NK-92 (cell line): ENCODE data around the gene MST1R.

Experiments used
- DNase-seq: peaks from one replicate; lab custom pipeline; 2025; ENCODE audit not compliant: unreplicated experiment; lab: John Stamatoyannopoulos, UW

Gene MST1R

GRCh38 chr3:49878686-49879085, 25.0 kb downstream of the MST1R start:
- no peak for DNase-seq

DNA sequence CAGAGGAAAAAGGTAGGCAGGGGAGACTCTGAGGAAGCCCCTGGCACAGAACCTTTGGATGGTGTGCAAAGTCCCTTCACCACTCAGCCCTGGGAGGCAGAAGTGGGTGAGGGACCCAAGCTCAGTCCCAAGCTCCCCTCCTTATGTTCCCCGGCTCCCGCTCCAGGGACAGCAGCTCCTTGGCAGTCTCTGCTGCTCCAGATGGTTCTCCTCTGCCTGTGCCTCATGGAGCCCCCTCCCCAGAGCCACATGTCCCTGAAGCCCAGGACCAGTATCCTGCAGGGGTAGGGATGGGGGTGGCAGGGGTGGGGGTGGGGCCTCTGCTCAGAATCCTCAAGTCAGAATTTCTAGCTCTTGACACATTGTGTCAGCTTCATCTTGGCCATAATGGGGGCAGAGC, 26.0 kb downstream of the MST1R start:
- no peak for DNase-seq

DNA sequence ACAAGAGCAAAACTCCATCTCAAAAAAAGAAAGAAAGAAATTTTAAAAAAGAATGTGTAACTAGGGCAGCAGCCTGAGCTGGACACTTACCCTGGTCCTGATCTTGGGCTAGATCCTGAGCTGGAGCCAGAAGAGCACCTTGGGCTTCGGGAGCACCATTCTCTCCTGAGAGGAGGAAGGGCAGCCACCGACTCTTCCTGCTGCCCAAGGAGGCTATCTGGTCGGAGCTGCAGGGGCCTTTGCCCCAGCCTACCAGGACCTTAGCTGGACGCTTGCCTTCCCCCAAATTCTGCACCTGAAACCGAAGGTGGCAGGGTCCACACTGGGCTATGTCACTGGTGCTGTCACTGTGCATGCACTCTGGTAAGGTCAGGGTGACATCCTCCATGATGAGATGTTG, 27.1 kb downstream of the MST1R start:
- no peak for DNase-seq

DNA sequence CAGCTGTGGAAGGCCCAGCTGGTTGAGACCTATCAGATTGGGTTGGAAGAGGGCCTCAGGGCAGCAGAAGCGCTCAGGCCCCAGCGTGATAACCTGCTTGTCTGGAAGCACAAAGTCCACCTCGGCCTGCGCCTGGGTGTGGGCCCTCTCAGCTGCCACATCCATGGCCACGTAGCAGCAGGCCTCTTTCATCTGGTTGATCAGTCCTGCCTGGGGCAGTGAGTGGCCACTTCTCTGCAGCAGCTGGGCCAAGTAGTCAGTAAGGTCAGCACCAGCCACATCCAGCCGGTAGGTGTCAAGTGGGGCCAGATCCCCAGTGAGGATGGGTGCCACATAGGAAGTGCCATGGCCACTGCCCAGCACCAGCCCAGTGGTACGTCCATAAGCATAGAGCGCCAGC, 30.1 kb downstream of the MST1R start:
- DNase-seq = no peak

- DNase-seq = no peak
Observed at GRCh38 chr3:49872801-49873281, 30.8 kb downstream of the MST1R start.

DNA sequence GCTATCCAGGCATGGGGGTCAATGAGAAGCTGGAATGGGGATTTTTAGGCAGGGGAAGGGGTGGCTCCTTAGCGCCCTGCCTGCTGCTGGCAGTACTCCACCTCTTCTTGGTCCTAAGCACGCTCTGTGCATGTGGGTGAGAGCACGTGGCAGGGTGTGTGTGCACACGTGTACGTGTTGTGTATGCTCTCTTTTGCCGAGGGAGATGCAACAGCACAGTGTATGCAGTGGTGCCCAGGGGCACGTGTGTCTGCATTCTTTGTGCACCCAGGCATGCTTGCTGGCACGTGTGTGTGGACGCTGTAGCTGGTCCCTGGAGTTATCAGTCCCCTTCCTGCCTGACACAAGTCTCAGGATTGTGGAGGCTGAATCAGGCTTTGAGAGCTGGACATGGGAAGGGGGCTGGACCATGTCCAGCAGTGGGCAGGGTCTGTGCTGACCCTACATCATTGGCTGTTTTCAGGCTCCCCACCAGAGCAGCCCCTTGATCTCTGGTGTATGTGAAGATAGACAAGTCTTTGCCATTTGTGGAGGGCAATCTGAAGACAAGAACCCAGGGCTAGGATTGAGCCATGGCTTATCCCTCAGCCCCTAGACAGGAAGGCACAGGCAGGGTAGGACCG, 32.0 kb downstream of the MST1R start:
- DNase-seq = no peak

- no peak for DNase-seq
Observed at GRCh38 chr3:49869525-49870126, 34.0 kb downstream of the MST1R start, which contains the start of gene CAMKV. Gene CAMKV, minus strand, starts transcription at chr3:49869906. Its CDS starts 7,518 bp downstream, at chr3:49862388.

DNA sequence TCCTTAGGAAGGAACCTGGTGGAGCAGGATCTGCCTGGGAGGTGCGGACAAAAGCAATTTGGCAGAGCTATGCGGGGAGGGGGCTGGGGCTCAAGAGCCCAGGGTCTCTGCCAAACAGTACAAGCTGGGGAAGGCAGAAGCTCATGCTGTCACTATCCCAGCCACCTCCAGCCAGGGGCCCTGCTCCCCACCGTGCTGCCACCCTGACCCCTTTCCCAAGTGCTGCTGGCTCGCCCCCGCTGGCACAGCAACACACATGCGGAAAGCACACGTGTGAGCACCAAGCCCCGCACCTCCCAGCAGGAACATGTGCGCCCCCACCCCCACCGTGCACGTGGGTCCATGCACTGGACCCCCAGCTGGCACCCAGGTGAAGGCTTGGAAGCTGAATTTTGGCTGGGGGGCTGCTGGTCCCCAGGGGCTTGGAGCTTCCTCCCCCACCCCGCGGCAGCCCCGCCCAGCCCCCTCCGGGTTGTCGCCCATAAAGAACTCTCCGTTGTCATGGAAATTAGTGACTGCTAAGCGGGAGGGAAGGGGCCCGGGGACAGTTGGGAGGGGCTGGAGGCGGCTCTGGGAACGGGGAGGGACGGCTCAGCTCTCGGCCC, 34.7 kb downstream of the MST1R start:
- DNase-seq = no peak

- DNase-seq = no peak
Observed at GRCh38 chr3:49867871-49868321, 35.8 kb downstream of the MST1R start.

- DNase-seq = no peak
Observed at GRCh38 chr3:49867400-49867799, 36.3 kb downstream of the MST1R start.

DNA sequence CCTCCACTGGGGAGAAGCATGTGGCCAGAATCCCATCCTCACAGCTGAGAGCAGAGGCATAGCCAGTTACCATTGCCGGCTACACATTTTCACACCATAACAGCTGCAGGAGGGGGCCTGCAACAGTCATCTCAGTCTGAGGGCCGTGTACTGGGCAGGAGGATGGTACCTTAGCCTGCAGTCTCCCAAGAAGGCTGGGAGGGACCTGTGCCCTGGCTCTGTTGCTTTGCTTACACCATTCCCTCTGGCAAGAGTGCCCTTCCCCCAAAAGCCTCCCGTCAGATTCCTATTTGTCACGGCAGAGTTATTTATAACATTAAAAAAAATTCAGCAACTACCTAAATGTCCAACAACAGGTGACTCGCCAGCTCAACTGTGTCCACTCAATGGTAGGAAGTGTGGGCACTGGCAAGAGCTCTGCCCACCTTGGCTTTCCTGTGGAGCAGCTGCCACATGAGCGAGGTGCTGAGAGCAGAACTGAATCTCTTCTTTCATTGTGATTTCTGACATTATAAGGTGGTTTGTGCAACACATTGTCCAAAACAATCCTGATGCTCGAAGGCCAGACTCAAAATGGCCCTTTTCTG, 38.4 kb downstream of the MST1R start:
- DNase-seq = no peak

GRCh38 chr3:49864505-49864904, 39.2 kb downstream of the MST1R start:
- no peak for DNase-seq

DNA sequence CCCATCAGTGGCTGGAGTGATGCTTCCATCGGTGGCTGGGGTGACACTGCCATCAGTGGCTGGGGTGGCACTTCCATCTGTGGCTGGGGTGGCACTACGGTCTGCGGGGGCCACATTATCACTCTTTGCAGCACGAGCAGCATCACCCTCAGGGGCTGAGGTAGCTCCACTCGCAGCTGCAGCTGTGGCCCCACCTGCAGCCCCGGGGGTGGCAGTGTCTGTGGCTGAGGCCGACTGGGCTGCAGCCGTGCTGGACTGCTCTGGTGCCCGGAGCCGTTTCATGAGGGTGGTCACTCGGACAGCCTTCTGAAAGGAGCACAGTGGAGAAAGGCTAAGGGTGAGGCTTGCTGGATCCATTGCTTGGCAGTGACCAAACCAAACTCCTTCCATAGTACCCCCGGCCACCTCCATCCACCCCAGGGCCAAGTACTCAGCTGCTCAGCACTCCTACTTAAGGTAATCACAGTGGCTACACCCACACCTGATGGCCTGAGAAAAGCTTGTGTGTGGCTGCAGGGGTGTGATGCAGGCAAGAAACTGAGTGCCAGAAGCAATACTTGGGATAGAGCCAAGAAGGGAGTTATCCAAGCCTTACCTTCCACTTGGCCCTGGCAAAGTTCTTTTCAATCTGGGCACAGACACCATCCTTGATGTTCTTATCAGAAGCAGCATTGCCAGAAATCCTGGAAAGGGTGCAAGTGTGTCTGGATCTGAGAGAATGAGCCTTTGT, 43.9 kb downstream of the MST1R start:
- no peak for DNase-seq

GRCh38 chr3:49856181-49857005, 47.3 kb downstream of the MST1R start, which contains the start of gene TRAIP:
Gene TRAIP, minus strand, starts transcription at chr3:49856564. Its CDS starts 111 bp downstream, at chr3:49856453.
- DNase-seq = peak; percentile 35

- DNase-seq = no peak
Observed at GRCh38 chr3:49855662-49856061, 48.0 kb downstream of the MST1R start.

DNA sequence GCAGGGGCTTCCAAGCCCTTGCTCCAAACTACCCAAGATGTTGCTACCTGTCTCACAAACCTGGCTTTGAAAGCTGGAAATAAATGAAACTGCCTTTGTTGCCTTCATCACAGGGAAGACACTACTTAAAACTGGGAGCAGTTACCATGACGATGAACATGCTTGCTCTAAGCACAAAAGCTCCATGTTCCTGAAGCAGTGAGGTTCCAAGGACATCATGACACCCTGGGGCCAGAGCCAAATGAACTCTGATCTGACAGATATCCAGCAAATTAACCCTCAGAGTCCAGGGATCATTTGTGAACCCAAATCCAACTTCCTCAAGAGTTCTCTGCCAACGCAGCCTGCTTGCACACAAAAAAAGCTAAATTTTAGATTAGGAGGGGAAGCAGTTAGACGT, 58.0 kb downstream of the MST1R start:
- no peak for DNase-seq

GRCh38 chr3:49844464-49845183, 59.0 kb downstream of the MST1R start:
- DNase-seq = no peak

DNA sequence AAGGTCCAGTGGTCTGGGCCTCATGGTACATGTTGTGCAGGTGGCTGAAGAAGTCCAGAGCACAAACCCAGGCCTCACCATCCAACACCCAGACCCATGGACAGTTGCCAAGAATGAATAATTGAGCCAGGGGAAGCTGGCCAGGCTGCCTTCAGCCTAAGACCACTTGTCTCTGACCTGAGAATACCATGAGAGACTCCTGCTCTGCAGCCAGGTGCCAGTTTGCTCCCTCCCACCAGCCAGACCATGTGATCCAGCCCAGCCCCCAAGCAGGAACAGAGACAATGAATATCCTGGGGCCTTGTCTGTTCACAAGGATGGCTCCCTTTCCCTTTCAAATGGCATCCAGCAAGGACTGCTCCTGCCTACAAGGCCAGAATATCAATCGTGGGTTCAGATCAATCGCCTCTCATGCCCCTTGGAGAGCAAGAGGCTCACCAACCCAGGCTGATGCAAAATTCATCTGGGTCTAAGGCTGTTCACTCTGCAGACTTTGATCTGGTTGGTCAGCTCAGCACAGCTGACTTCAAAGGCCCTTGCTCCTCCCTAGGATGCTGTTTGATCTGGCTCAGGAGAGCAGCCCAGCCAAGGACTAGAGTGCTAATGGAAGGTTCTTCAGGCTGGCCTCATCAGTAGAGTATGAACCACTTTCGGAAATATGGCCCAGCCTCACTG, 60.7 kb downstream of the MST1R start:
- DNase-seq = no peak

- no peak for DNase-seq
Observed at GRCh38 chr3:49841806-49842205, 61.9 kb downstream of the MST1R start.
